ENCODE measurements around the gene PIF1.

- TF ChIP-seq, protein P1, sequence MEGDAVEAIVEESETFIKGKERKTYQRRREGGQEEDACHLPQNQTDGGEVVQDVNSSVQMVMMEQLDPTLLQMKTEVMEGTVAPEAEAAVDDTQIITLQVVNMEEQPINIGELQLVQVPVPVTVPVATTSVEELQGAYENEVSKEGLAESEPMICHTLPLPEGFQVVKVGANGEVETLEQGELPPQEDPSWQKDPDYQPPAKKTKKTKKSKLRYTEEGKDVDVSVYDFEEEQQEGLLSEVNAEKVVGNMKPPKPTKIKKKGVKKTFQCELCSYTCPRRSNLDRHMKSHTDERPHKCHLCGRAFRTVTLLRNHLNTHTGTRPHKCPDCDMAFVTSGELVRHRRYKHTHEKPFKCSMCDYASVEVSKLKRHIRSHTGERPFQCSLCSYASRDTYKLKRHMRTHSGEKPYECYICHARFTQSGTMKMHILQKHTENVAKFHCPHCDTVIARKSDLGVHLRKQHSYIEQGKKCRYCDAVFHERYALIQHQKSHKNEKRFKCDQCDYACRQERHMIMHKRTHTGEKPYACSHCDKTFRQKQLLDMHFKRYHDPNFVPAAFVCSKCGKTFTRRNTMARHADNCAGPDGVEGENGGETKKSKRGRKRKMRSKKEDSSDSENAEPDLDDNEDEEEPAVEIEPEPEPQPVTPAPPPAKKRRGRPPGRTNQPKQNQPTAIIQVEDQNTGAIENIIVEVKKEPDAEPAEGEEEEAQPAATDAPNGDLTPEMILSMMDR (IDR thresholded peaks at IDR 0.05; ENCODE audit: low read depth, low read length), result no peak
- TF ChIP-seq EZH2phosphoT487 (IDR thresholded peaks at IDR 0.05; ENCODE audit: low read depth), result no peak
These were observed 29.9 kb upstream of the PIF1 start for GRCh38 chr15:64855205-64855975.

Data from OCI-LY3 (cell line).